Neural cell (in vitro differentiated cells): ENCODE results near the gene NLRC3. TPM values are rescaled to one million over a fixed set of nuclear protein-coding genes. Genes with fewer than 3 reads are reported as not detected.

Source experiments
- H2AFZ ChIP-seq: fragments of 200-600, 300-800 bp; sonication (generic), shearing (Covaris generic); 2 replicates; pipeline ENCODE4 v1.6.0; 2014; ENCODE audit warnings: low read depth, mild to moderate bottlenecking, antibody characterized with exemption, low read length, moderate library complexity
- H3F3A ChIP-seq: fragments of 200-600 bp; shearing (Covaris generic); 2 replicates; pipeline ENCODE4 v1.6.1; 2016; ENCODE audit warnings: mild to moderate bottlenecking, moderate library complexity, mixed read lengths, antibody characterized with exemption, low read length; ENCODE audit not compliant: insufficient read depth, poor library complexity, severe bottlenecking
- H3K27ac ChIP-seq: fragments of 200-600, 300-800 bp; sonication (generic), shearing (Covaris generic); 2 replicates; pipeline ENCODE4 v1.5.1; 2014; ENCODE audit warnings: mild to moderate bottlenecking, low read length, moderate library complexity
- H3K27me3 ChIP-seq: fragments of 300-800, 200-600 bp; sonication (generic), shearing (Covaris generic); 2 replicates; pipeline ENCODE4 v1.6.0; 2014; ENCODE audit warnings: mild to moderate bottlenecking, low read depth, low read length, moderate library complexity; ENCODE audit not compliant: insufficient read depth
- H3K36me3 ChIP-seq: fragments of 300-800, 200-600 bp; sonication (generic), shearing (Covaris generic); 2 replicates; pipeline ENCODE4 v1.5.1; 2014; ENCODE audit warnings: mild to moderate bottlenecking, antibody characterized with exemption, low read length, moderate library complexity; ENCODE audit not compliant: insufficient read depth
- H3K4me2 ChIP-seq: fragments of 300-800, 200-600 bp; sonication (generic), shearing (Covaris generic); 2 replicates; pipeline ENCODE4 v1.6.0; 2014; ENCODE audit warnings: mild to moderate bottlenecking, low read length
- H3K4me3 ChIP-seq: fragments of 300-800, 200-600 bp; sonication (generic), shearing (Covaris generic); 2 replicates; pipeline ENCODE4 v1.5.1; 2014; ENCODE audit warnings: mild to moderate bottlenecking, low read length, moderate library complexity
- H3K79me2 ChIP-seq: fragments of 200-600 bp; shearing (Covaris generic); replicated peaks from 2 replicates; pipeline ENCODE4 v1.6.0; 2014; ENCODE audit warnings: mild to moderate bottlenecking, low read length, moderate library complexity; ENCODE audit not compliant: insufficient read depth
- H3K9ac ChIP-seq: fragments of 300-800, 200-600 bp; sonication (generic), shearing (Covaris generic); 2 replicates; pipeline ENCODE4 v1.6.1; 2016; ENCODE audit warnings: mild to moderate bottlenecking, low read length, mixed read lengths
- H3K9me2 ChIP-seq: fragments of 200-600 bp; shearing (Covaris generic); 2 replicates; pipeline ENCODE4 v1.6.1; 2016; ENCODE audit warnings: mild to moderate bottlenecking, low read length, mixed read lengths; ENCODE audit not compliant: insufficient read depth
- H3K9me3 ChIP-seq: fragments of 200-600, 300-800 bp; sonication (generic), shearing (Covaris generic); 2 replicates; pipeline ENCODE4 v1.6.1; 2016; ENCODE audit warnings: mild to moderate bottlenecking, mixed run types, low read length, moderate library complexity, mixed read lengths
- H4K20me1 ChIP-seq: fragments of 200-600 bp; shearing (Covaris generic); 2 replicates; pipeline ENCODE4 v1.6.1; 2016; ENCODE audit warnings: mild to moderate bottlenecking, mixed run types; ENCODE audit not compliant: insufficient read depth
- CTCF ChIP-seq: fragments of 450-650 bp; IDR thresholded peaks from 2 replicates; pipeline ENCODE4 v1.5.1; 2014; ENCODE audit warnings: antibody characterized with exemption, mild to moderate bottlenecking, moderate library complexity; ENCODE audit not compliant: poor library complexity, severe bottlenecking
- EP300 ChIP-seq: fragments of 450-650 bp; conservative IDR thresholded peaks from 2 replicates; pipeline ENCODE4 v1.6.1; 2014; ENCODE audit warnings: antibody characterized with exemption, mild to moderate bottlenecking, moderate library complexity; ENCODE audit not compliant: poor library complexity, severe bottlenecking
- EZH2 ChIP-seq: fragments of 200-600, 300-800 bp; shearing (Covaris generic), sonication (generic); IDR thresholded peaks from 2 replicates; pipeline ENCODE4 v1.6.1; 2014; ENCODE audit warnings: antibody characterized with exemption, low read length, borderline replicate concordance, mild to moderate bottlenecking; ENCODE audit not compliant: insufficient read depth, poor library complexity, severe bottlenecking
- MXI1 ChIP-seq: fragments of 450-650 bp; conservative IDR thresholded peaks from 2 replicates; pipeline ENCODE4 v1.6.1; 2014; ENCODE audit warnings: antibody characterized with exemption, mild to moderate bottlenecking; ENCODE audit not compliant: poor library complexity, severe bottlenecking
- POLR2AphosphoS5 ChIP-seq: IDR thresholded peaks from 2 replicates; pipeline ENCODE4 v1.6.1; 2012
- RAD21 ChIP-seq: fragments of 450-650 bp; conservative IDR thresholded peaks from 2 replicates; pipeline ENCODE4 v1.6.1; 2014; ENCODE audit warnings: antibody characterized with exemption, mild to moderate bottlenecking, moderate library complexity
- REST ChIP-seq: IDR thresholded peaks from 2 replicates; pipeline ENCODE4 v1.6.1; 2012; ENCODE audit warnings: borderline replicate concordance
- SMC3 ChIP-seq: fragments of 450-650 bp; conservative IDR thresholded peaks from 2 replicates; pipeline ENCODE4 v1.6.1; 2014; ENCODE audit warnings: antibody characterized with exemption, mild to moderate bottlenecking, moderate library complexity; ENCODE audit not compliant: poor library complexity
- TAF1 ChIP-seq: IDR thresholded peaks from 2 replicates; pipeline ENCODE4 v1.6.1; 2012; ENCODE audit warnings: low read depth
- polyA plus RNA-seq: library from polyadenylated mRNA; depleted of rRNA; stranded (reverse); fragments of >200 nt; gene quantifications from 2 replicates; pipeline ENCODE4 v1.2.3, GENCODE V29; 2014

The NLRC3 gene
- polyA plus RNA-seq, 1 donor from 2014 or later = 0.57 TPM

GRCh38 chr16:3538222-3538621 is 39.0 kb downstream of the NLRC3 start:
- H3K9ac ChIP-seq = no peak overlapping the region
- H3K9me2 ChIP-seq = no peaks in the 10 kb centered on the region
- H2AFZ ChIP-seq = no peak overlapping the region
- H3K27me3 ChIP-seq = no peaks in the 10 kb centered on the region
- no peak overlapping the region for H3K27ac ChIP-seq
- H3F3A ChIP-seq = no peaks in the 10 kb centered on the region
- H4K20me1 ChIP-seq = no peaks in the 10 kb centered on the region
- TF ChIP-seq CTCF (no peak), RAD21 (no peak), EZH2 (no peak), TAF1 (no peak)
- H3K36me3 ChIP-seq = no peaks in the 10 kb centered on the region
- no peak overlapping the region for H3K4me2 ChIP-seq
- H3K4me3 ChIP-seq = no peak overlapping the region
- H3K9me3 ChIP-seq = no peaks in the 10 kb centered on the region
- no peaks in the 10 kb centered on the region for H3K79me2 ChIP-seq

GRCh38 chr16:3536851-3537250 is 40.4 kb downstream of the NLRC3 start:
- no peak overlapping the region for H3K4me3 ChIP-seq
- no peaks in the 10 kb centered on the region for H3K36me3 ChIP-seq
- no peak for TF ChIP-seq TAF1
- no peak for TF ChIP-seq EZH2
- TF ChIP-seq CTCF = no peak
- no peak for TF ChIP-seq MXI1
- TF ChIP-seq POLR2AphosphoS5 = no peak
- TF ChIP-seq SMC3 = no peak
- no peak for TF ChIP-seq REST
- no peak for TF ChIP-seq RAD21
- no peak for TF ChIP-seq EP300
- no peaks in the 10 kb centered on the region for H3K9me2 ChIP-seq
- H2AFZ ChIP-seq = no peak overlapping the region
- H3K9ac ChIP-seq = no peak overlapping the region
- no peak overlapping the region for H3K4me2 ChIP-seq
- no peaks in the 10 kb centered on the region for H3K27me3 ChIP-seq
- no peaks in the 10 kb centered on the region for H3F3A ChIP-seq
- H4K20me1 ChIP-seq = no peaks in the 10 kb centered on the region
- H3K9me3 ChIP-seq = no peaks in the 10 kb centered on the region
- H3K79me2 ChIP-seq = no peaks in the 10 kb centered on the region
- H3K27ac ChIP-seq = no peak overlapping the region
